HAP-1 (cell line): Measurements from ENCODE around the gene ZNG1C.
"Not testable (repeated sequence)": the region's sequence is repeated elsewhere in the genome, so short reads cannot be mapped to it uniquely, and the experiment has no call there.

Source experiments
- DNase-seq, 2 experiments: peaks; one replicate each; pipeline ENCODE4 v3.0.0-alpha.2; 2016 to 2020; ENCODE audit warnings: low spot score in 2 of 2
- H3K27me3 ChIP-seq: fragments of 250-450 bp; sonication (Bioruptor Pico); 2 replicates; pipeline ENCODE4 v1.5.1; 2020; ENCODE audit warnings: low read depth, mild to moderate bottlenecking, moderate library complexity
- H3K36me3 ChIP-seq: fragments of 250-450 bp; sonication (Bioruptor Pico); replicated peaks from 2 replicates; pipeline ENCODE4 v1.5.1; 2020; ENCODE audit warnings: mild to moderate bottlenecking
- H3K4me1 ChIP-seq: fragments of 250-450 bp; sonication (Bioruptor Pico); 2 replicates; pipeline ENCODE4 v1.5.1; 2020; ENCODE audit warnings: mild to moderate bottlenecking
- H3K4me3 ChIP-seq: fragments of 250-450 bp; sonication (Bioruptor Pico); 2 replicates; pipeline ENCODE4 v1.5.1; 2020; ENCODE audit warnings: mild to moderate bottlenecking, moderate library complexity
- H3K9me3 ChIP-seq: fragments of 250-450 bp; sonication (Bioruptor Pico); 2 replicates; pipeline ENCODE4 v1.5.1; 2020; ENCODE audit warnings: mild to moderate bottlenecking, moderate library complexity
- in situ Hi-C: fragments of 300-500 bp; cut with MboI; formaldehyde crosslinking; loops from 3 replicates; pipeline ENCODE4 v1.14.3; 2020; ENCODE audit warnings: low sequenced_read_pairs, inconsistent platforms, mixed read lengths

ZNG1C gene

GRCh38 chr9:68241683-68242082, at the start of gene ZNG1C:
TSS of gene ZNG1C (plus strand) at chr9:68241983. CDS start at chr9:68242032, 49 bp downstream.
- in situ Hi-C loops, DNase-seq, H3K4me1 ChIP-seq: not testable (repeated sequence)

GRCh38 chr9:68242437-68242836, 654 bp downstream of the ZNG1C start:
- H3K9me3 ChIP-seq, H3K36me3 ChIP-seq, in situ Hi-C loops, DNase-seq, H3K4me3 ChIP-seq, H3K27me3 ChIP-seq, H3K4me1 ChIP-seq: not testable (repeated sequence)

More at GRCh38 chr9:68241683-68242082, at the start of gene ZNG1C:
- H3K9me3 ChIP-seq, H3K27me3 ChIP-seq, H3K4me3 ChIP-seq, H3K36me3 ChIP-seq: not testable (repeated sequence)

GRCh38 chr9:68281041-68281440, 39.3 kb downstream of the ZNG1C start:
- in situ Hi-C loops, H3K36me3 ChIP-seq, H3K4me1 ChIP-seq, H3K4me3 ChIP-seq, H3K27me3 ChIP-seq, DNase-seq, H3K9me3 ChIP-seq: not testable (repeated sequence)

- in situ Hi-C loops, H3K9me3 ChIP-seq, DNase-seq, H3K27me3 ChIP-seq, H3K4me3 ChIP-seq, H3K36me3 ChIP-seq, H3K4me1 ChIP-seq: not testable (repeated sequence)
These were observed 60.8 kb downstream of the ZNG1C start, which contains the start of gene FOXD4L3 for GRCh38 chr9:68302567-68302966. TSS of gene FOXD4L3 (plus strand) at chr9:68302867. CDS start at chr9:68302952, 85 bp downstream.

GRCh38 chr9:68303771-68304170, 62.0 kb downstream of the ZNG1C start:
- H3K4me1 ChIP-seq, in situ Hi-C loops, H3K36me3 ChIP-seq, H3K27me3 ChIP-seq, DNase-seq, H3K9me3 ChIP-seq, H3K4me3 ChIP-seq: not testable (repeated sequence)

- H3K9me3 ChIP-seq, H3K36me3 ChIP-seq, DNase-seq, H3K27me3 ChIP-seq, H3K4me3 ChIP-seq, in situ Hi-C loops, H3K4me1 ChIP-seq: not testable (repeated sequence)
These were observed 62.4 kb downstream of the ZNG1C start for GRCh38 chr9:68304212-68304611.

- H3K27me3 ChIP-seq, H3K4me1 ChIP-seq, H3K36me3 ChIP-seq, in situ Hi-C loops, H3K4me3 ChIP-seq, DNase-seq, H3K9me3 ChIP-seq: not testable (repeated sequence)
These were observed 63.0 kb downstream of the ZNG1C start for GRCh38 chr9:68304777-68305176.

GRCh38 chr9:68305680-68306285, 64.0 kb downstream of the ZNG1C start:
- DNase-seq, H3K4me1 ChIP-seq, H3K27me3 ChIP-seq, H3K9me3 ChIP-seq, H3K4me3 ChIP-seq, H3K36me3 ChIP-seq, in situ Hi-C loops: not testable (repeated sequence)

- in situ Hi-C loops, result not testable (repeated sequence)
These were observed 64.7 kb downstream of the ZNG1C start for GRCh38 chr9:68306391-68306964.

GRCh38 chr9:68307127-68307526, 65.3 kb downstream of the ZNG1C start:
- H3K4me3 ChIP-seq, in situ Hi-C loops, H3K36me3 ChIP-seq, H3K4me1 ChIP-seq, H3K9me3 ChIP-seq, DNase-seq, H3K27me3 ChIP-seq: not testable (repeated sequence)

More at GRCh38 chr9:68306391-68306964, 64.7 kb downstream of the ZNG1C start:
- H3K4me3 ChIP-seq, H3K4me1 ChIP-seq, DNase-seq, H3K27me3 ChIP-seq, H3K36me3 ChIP-seq, H3K9me3 ChIP-seq: not testable (repeated sequence)

- H3K36me3 ChIP-seq, in situ Hi-C loops: not testable (repeated sequence)
These were observed 65.9 kb downstream of the ZNG1C start for GRCh38 chr9:68307654-68308053.

GRCh38 chr9:68311208-68311607, 69.4 kb downstream of the ZNG1C start:
- H3K27me3 ChIP-seq, H3K4me3 ChIP-seq, H3K4me1 ChIP-seq, in situ Hi-C loops, DNase-seq, H3K9me3 ChIP-seq, H3K36me3 ChIP-seq: not testable (repeated sequence)

More at GRCh38 chr9:68307654-68308053, 65.9 kb downstream of the ZNG1C start:
- H3K9me3 ChIP-seq, DNase-seq, H3K4me1 ChIP-seq, H3K27me3 ChIP-seq, H3K4me3 ChIP-seq: not testable (repeated sequence)

- DNase-seq, in situ Hi-C loops, H3K4me1 ChIP-seq, H3K4me3 ChIP-seq, H3K36me3 ChIP-seq, H3K9me3 ChIP-seq, H3K27me3 ChIP-seq: not testable (repeated sequence)
These were observed 76.4 kb downstream of the ZNG1C start for GRCh38 chr9:68318209-68318608.

- H3K36me3 ChIP-seq, H3K27me3 ChIP-seq, H3K9me3 ChIP-seq, H3K4me1 ChIP-seq, in situ Hi-C loops, DNase-seq, H3K4me3 ChIP-seq: not testable (repeated sequence)
These were observed 82.0 kb downstream of the ZNG1C start for GRCh38 chr9:68323749-68324148.

GRCh38 chr9:68324518-68324917, 82.7 kb downstream of the ZNG1C start:
- H3K4me1 ChIP-seq, DNase-seq, H3K27me3 ChIP-seq, H3K36me3 ChIP-seq, in situ Hi-C loops, H3K9me3 ChIP-seq, H3K4me3 ChIP-seq: not testable (repeated sequence)
